IMR-90 (cell line): ENCODE measurements around the gene ILRUN.

Source experiments
- CEBPB ChIP-seq: IDR thresholded peaks from 2 replicates; pipeline ENCODE4 v1.6.1; 2012; ENCODE audit warnings: low read depth, low read length, improper control_type of control experiment
- CTCF ChIP-seq: conservative IDR thresholded peaks from 2 replicates; pipeline ENCODE4 v1.5.1; 2012; ENCODE audit warnings: mild to moderate bottlenecking, low read depth, low read length, improper control_type of control experiment
- POLR2A ChIP-seq: IDR thresholded peaks from 2 replicates; pipeline ENCODE4 v1.6.1; 2012; ENCODE audit warnings: mild to moderate bottlenecking, low read depth, low read length
- RAD21 ChIP-seq: IDR thresholded peaks from 2 replicates; pipeline ENCODE4 v1.6.1; 2012; ENCODE audit warnings: low read length, improper control_type of control experiment
- SMC3 ChIP-seq: fragments of 150-350 bp; IDR thresholded peaks from 2 replicates; pipeline ENCODE4 v1.6.1; 2016; ENCODE audit warnings: low read depth, mild to moderate bottlenecking, antibody characterized with exemption, low read length, moderate library complexity
- USF2 ChIP-seq: fragments of 150-350 bp; IDR thresholded peaks from 2 replicates; pipeline ENCODE4 v1.6.1; 2017; ENCODE audit warnings: mild to moderate bottlenecking, antibody characterized with exemption, low read length, low read depth

- no peak for TF ChIP-seq CTCF
- no peak for TF ChIP-seq RAD21
- no peak for TF ChIP-seq SMC3
- TF ChIP-seq POLR2A = no peak
- TF ChIP-seq USF2 = no peak
- no peak for TF ChIP-seq CEBPB
Observed at GRCh38 chr6:34664256-34664971, 32.2 kb downstream of the ILRUN start.
